ENCODE measurements around the gene ZBTB48. TPM values are rescaled to one million over a fixed set of nuclear protein-coding genes. Genes with fewer than 3 reads are reported as not detected.
A peak's percentile ranks its signal among the peaks of the same experiment; 100 is the strongest.

The ZBTB48 gene
- polyA plus RNA-seq, 4 donors: 27.9 to 42.0 (median 35.7) TPM

DNA sequence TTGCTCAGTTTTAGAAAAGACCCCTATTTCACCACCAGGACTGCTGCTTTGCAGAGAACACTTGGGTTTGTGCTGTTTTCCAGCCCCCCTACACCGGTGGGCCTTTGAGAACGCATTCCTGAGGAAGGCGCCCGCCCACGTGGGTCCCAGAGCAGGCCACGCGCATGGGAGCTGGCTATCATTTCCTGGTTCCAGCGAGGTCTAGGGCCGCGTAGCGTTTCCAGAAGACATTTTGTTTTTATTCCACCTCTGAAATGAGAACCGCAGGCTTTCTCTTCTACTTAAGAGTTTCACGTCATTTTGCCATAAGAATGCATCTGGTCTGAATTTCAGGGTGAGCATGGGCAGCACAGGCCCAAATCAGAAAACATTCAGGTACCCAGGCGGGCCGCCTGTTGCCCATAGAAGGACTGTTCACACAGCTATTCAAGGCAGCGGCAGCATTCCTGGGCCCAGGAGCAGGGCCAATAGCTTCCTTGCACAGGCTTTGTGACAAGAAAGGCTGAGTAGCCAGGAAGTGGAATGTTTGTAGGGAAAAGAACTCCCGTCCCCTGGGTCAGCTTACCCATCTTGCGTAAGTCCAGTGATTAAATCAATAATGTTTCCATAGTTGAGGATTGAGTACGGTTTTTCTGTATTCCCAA is 24.2 kb downstream of the ZBTB48 start:
- DNase-seq (ENCODE audit: low read depth in 4 of 4, low spot score in 2 of 4): peak in 1 of 4 donors; percentile 68

DNA sequence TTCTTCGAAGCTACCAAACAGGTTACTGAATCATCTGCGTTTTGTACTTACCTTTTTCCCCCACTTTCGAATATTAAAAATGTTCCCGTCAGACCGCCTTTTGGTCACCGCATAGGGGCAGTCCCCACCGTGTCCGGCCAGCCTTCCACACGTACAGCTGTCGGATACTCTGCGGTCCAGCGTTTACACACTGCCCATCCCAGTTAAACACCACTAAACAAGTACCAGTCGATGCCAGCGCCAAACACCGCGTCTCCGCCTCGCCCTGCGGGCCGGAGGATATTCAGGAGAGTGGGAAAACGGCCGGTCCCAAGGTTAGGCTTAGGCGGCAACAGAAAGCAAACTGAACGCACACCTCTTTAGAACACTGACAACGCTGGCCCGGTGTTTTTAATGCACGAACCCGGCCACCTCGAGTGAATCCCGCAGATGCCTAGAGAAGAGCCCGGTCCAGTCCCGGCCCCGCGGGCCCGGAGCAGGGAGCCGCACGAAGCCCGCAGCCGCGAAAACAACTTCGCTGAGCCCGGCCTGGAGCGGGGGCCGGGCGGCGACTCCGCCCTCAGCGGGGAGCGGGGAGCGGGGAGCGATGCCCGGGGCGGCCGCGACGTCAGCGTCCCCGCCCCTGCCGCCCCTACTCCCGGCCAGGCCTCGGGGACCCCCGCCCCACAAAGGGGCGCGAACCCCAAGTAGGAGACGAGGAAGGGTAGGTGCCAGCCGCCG is 33.0 kb downstream of the ZBTB48 start:
- peak in 1 of 4 donors; percentile 35 for DNase-seq (ENCODE audit: low read depth in 4 of 4, low spot score in 2 of 4)

DNA sequence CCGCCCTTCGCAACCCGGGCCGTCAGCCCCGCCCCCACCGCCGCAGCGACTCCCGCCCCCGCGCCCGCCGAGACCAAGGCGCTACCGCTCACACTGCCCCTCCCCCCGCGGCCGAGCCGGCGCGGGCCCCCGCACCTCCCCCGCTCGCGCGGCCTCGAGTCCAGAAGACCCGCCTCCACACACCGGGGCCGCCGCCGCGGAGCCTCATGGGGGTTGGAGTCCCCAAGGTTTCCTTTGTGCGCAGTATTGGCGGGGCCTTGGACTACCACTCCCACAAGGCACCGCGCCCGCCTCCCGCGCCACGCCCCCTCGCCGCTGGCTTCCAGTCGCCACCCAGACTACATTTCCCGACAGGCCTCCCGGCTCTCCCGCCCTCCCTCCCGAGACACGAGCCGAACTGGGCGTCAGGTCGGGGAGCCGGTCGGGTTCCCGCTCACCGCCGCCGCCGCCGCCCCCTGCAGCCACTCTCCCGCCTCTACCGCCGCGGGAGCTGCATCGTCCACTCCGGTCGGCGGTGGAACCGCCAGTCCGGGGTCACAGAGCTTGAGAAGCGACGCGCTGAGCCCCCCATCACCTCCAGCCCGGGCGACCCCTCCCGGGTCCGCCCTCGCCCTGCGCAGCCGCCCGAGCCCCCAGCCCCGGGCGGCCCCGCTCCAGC is 33.7 kb downstream of the ZBTB48 start, which contains the start of gene PHF13:
PHF13 (plus strand) TSS at position 371 of the 658 bp plus-strand sequence. CDS start 336 bp downstream, outside the sequence.
- peak in 3 of 4 donors; percentile 89 to 97 (median 96) for DNase-seq (ENCODE audit: low read depth in 4 of 4, low spot score in 2 of 4)

DNA sequence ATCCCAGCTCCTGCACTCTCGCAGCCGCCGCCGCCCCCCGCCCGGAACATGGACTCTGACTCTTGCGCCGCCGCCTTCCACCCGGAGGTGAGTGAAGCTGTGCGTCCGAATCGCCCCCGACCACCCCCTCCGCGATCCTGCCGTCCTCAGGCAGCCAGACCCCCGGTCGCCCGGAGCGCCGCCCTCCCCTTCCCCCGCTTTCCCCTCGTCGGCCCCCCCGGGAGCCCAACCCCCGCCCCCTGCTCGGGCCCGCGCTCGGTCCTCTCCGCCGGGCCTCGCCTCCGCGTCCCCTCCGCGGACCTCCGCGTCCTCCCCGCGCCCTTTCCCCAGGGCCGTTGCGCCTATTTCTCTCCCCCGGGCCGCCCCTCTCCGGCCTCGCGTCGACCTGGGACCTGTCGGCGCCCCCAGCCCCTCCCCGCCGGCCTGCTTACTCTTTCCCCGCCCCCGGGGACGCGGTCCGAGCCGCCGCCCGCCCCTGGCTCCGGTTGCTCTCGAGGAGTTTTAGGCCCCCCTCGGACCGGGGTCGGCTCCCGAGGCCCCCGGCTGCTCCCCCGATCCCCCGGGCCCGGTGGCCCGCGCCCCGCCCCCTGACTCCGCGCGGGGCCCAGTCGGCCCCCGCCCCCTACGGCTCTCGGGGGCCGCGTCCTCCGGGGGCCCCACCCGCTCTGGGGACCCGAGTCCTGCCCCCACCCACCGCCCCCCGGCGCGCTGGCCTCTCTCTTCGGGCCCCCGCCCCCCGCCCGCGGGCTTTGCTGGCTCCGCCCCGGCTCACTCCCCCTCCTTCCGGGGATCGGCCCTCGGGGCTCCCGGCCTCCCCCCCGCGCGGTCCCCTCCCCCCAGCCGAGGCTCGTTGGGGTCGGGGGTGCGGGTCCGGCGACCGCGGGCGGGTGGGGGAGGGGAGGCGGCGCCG is 34.5 kb downstream of the ZBTB48 start:
- DNase-seq (ENCODE audit: low read depth in 4 of 4, low spot score in 2 of 4): no peak

DNA sequence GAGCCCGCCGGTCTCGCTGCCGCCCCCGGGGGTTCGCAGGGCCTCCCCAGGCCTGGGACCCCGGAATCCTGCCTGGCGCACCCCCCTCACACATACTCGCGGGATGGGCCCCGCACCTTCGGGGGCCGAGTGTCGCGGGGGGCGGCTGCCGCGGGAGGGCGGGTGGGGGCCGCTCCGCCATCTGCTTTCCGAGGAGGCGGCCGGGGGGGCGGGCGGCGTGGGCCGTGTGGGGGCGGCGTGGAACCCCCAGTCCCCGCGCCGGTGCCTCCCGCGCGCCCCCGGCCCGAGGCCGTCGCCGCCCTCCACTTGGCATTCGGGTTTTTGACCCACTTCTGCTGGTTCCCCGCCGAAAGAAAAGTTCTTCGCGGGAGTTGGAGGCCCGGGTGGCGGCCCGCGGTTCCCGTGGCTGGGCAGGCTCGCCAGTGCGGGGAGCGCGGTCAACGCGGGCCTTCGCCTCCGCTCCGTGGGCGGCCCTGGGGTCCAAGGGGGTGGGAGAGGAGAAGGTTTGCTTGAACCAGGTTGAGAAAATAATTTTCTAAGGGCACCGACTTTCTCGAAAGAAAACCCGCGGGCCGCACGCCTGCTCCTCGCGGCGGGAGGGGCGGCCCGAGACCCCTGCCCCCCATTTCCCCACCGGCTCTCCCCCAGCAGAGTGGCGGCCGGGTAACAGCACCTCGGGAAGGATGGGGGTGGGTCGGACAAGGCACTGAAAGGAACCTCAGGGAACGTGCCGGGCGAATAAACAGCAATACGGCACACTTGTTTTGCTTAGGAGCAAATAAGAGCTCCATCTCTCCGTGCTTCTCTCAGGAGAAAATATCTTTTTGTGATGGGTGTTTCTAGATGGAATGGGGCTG is 35.4 kb downstream of the ZBTB48 start:
- no peak for DNase-seq (ENCODE audit: low read depth in 4 of 4, low spot score in 2 of 4)

DNA sequence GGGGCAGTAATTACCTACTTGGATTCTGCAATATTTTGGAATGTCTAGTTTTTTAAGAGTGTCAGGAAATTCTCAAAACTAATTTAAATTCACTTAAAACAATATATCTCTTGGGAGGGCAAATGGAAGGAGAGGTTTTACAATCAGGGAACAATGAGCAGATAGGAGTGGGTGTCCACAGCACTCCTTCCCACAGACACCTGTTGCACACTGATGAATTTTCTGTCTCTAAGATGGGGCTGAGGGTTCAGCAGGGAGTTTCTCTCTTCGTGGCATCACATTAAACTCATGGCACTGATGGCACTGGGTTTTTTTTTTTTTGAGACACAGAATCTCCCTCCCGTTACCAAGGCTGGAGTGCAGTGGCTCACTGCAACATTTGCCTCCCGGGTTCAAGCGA is 39.3 kb downstream of the ZBTB48 start:
- DNase-seq (ENCODE audit: low read depth in 4 of 4, low spot score in 2 of 4): no peak

DNA sequence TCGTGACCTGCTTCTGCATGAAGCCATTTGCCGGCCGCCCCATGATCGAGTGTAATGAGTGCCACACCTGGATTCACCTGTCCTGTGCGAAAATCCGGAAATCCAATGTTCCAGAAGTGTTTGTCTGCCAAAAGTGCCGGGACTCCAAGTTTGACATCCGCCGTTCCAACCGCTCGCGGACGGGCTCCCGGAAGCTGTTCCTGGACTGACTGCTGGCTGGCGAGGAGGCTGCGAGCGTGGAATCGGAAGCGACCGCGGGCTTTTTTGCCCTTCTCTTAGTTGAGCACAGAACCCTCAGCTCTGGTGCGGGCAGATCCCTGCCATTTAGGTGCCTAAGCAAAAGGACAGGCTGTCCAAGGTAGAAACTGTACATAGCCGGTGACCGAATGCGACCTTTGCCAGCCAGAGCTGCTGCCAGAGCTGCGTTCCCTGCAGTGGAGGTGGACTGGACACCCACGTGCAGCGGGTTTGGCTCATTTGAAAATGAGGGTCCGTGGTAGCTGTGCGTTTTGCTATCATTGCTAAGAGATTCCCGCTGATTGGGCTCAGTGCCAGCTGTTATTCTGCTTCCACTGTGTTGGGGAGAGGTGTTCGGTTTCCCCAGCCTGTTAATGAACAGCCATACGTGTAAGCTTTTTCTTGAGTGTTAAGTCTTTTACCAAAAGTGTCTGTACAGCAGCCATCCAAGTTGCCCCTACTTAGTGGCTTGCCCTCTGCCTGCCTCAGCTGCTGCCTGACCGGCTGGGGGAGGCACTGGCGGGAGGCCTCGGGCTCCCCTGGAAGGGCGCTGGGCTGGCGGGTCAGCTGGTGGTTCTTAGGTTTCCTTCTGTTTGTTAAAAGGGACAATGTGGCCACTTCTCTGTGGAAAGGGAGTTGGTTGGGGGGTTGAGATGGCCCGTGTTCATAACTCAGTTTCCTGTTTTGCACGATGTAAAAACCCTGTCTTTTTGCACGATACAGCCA is 41.9 kb downstream of the ZBTB48 start:
- no peak for DNase-seq (ENCODE audit: low read depth in 4 of 4, low spot score in 2 of 4)

DNA sequence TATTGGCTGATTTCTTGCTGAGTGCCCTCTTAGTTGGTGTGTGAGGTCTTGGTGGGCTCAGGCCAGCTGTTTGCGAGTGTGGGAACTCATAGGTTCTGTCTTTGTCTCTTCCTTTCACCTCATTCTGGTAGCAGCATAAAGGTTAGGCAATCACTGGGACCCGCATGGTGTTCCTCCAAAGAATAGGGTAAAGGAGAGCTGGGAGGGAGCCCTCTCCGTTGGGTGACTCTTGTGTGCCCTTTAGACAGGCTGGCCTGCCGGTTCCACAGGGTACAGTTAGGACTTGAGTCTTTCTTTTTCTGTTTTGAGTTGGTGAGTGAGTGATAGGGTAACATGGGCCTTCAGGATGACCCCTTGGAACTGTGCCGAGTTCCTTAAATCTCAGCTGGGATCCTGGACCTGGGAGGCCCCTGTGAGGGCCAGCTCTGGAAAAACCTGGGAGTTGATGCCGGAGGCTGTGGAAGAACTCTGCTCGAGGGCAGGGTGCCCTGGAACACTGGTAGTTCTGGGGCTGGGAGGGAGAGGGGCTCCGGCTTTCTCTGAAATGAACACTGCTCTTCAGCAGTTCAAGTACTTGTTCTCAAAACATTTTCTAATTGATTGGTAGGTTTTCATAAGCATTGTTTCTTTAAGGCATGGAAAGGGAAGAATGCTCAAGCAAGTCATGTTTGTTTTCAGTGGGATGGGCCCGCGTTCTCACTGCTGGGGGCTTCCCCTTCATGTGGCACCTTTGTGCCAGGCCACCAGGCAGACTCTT is 42.8 kb downstream of the ZBTB48 start:
- DNase-seq (ENCODE audit: low read depth in 4 of 4, low spot score in 2 of 4): no peak

DNA sequence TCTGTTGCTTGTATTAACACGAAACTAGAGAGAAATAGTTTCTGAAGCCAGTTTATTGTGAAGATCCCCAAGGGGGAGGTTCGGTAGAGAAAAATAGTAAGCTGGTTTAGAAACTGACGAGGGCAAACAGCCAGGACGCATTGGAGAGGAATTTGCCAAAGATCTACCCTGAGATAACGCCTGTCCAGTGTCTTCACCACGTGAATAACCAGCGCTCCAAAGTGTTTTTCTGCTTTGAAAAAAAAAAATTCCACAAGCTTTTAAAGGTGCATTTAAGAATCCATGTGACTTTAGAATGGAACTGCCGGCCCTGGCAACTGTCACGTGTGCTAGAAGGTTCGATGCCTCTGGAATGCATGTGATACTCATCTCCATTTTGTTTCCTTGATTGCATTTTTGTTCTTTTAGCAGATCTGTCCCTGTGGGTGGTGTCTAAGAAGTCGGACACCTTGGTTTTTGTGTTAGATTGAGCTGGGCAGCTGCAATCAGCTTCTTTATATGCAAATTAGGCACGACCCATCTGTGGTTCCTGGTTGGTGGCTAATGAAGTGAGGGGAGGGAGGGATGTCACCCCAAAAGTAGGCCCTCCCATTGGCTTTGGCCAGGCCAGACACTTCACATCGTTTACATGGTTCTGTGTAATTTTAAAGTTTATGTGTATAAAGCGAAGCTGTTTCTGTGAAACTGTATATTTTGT is 43.6 kb downstream of the ZBTB48 start:
- no peak for DNase-seq (ENCODE audit: low read depth in 4 of 4, low spot score in 2 of 4)

DNA sequence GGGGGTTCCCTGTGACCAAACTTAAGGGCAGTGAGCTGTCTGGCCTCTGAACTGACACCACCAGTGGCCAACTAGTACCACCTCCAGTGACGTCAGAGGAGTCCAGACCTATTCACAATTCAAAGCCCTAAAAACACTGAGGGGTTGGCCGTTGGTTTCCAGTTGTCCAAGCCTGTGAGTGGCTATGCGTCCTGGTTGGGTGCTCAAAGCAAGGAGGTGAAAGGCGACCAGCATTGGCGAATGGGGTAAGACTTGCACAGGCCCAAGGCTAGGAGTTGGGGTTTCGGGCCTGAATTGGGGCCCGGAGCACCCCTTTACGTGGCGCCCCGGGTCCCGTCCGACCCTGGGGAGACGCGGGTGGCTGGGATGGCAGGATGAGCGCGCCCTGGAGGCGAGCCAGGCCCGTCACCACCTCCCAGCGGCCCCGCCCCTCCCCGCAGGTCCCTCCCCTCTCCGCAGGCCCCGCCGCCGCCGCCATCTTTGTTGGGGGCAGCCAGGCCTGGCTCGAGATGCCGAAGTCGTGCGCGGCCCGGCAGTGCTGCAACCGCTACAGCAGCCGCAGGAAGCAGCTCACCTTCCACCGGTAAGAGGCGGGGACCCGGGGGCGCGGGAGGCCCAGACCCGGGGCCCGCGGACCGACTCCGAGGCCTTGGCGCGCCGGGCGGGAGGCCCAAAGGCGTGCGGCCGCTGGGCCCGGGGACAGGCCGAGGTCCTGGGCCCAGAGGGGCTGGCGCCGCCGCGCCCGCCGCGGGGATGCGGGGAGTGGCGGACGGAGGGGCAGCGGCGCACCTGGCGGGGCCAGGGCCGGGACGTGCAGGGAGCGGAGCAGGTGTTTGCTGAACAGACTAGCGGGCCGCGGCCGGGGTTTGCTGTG is 45.2 kb downstream of the ZBTB48 start, which contains the start of gene THAP3:
THAP3 (plus strand) TSS at position 159 of the 874 bp plus-strand sequence; CDS start at position 510, 351 bp downstream.
- peak in 1 of 4 donors; percentile 70 for DNase-seq (ENCODE audit: low read depth in 4 of 4, low spot score in 2 of 4)

DNA sequence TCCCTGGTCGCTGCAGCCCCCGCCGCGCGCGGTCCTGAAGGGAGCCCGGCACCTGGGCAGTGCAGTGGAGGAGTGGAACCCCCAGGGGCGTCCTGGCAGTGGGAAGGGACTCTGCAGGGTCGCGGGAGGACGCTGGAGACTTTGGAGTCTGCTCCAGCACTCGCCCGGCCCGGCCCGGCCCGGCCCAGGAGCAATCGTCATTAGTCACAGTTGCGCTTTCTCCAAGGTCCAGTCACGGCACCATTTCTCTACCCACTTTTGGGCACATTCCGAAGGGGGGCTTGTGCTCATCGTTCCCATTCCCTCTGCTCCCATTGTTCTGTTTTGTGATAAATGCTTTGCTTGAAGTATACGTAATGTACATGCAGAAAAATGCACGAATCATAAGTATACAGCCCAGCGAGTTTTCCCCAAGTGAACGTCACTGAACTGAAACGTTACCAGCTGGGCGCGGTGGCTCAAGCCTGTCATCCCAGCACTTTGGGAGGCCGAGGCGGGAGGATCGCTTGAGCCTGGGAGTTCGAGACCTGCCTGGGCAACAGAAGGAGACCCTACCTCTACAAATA is 45.9 kb downstream of the ZBTB48 start:
- no peak for DNase-seq (ENCODE audit: low read depth in 4 of 4, low spot score in 2 of 4)

DNA sequence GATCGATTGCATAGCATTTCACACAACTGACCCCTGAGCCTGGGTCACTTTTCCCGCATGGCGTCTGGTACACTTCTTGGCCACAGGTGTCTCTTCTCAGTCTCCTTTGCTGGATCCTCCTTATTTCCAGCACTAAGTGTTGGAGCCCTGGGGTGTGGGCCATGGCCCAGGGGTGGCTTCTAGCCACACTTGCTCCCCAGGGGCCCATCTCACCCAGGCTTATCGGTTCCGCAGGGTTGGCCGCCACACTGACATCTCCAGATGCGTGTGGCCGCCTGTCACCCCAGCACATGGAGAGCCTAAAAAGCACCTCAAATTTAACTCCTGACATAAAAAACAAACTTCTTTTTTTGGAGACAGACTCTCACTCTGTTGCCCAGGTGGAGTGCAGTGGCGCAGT is 47.2 kb downstream of the ZBTB48 start:
- no peak for DNase-seq (ENCODE audit: low read depth in 4 of 4, low spot score in 2 of 4)

DNA sequence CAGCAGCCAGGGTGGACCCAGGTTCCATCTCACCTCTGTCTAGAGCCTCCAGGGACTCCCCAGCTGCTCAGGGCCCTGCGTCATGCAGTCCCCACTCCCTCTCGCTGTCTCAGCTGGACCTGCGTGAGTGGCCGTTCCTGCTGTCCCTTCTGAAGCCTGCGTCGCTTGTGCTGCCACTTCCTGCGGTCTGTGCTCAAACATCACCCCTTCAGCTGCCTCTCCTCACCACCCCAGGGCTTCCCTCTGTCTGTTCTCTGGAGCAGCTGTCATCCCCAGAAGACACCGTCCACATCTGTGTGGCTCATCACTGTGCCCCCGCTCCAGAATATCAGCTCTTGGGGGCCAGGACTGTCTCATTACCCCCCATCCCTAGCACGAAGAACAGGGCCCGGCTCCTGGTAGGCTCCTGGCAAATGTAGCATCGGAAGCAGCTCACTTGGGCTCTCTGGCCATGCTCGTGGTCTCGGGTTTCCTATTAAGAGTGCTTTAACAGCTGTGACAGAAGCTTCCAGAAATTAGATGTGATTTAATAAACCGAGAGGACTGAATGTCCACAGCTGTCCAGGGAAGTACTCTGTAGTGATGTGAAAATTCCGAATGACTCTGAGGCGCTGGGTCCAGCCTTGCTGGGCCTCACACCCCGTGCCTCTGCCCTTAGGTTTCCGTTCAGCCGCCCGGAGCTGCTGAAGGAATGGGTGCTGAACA is 48.2 kb downstream of the ZBTB48 start:
- no peak for DNase-seq (ENCODE audit: low read depth in 4 of 4, low spot score in 2 of 4)

DNA sequence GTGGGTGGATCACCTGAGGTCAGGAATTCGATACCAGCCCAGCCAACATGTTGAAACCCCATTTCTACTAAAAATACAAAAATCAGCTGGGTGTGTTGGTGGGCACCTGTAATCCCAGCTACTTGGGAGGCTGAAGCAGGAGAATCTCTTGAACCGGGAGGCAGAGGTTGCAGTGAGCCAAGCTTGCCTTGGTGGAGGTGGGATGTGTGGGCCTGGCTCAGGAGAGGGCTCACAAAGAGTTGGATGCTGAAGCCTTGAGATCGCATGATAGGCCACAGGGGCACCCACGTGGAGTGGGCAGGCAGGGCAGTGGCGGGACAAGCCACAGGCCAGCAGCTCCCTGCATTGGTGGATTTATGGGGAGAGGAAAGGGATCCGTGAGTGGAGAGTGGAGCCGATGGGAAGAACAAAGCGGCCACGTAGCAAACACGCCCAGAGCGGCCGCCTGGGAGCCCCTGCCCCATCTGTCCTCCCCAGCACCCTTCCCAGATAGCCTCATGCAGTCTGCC is 49.2 kb downstream of the ZBTB48 start:
- no peak for DNase-seq (ENCODE audit: low read depth in 4 of 4, low spot score in 2 of 4)

DNA sequence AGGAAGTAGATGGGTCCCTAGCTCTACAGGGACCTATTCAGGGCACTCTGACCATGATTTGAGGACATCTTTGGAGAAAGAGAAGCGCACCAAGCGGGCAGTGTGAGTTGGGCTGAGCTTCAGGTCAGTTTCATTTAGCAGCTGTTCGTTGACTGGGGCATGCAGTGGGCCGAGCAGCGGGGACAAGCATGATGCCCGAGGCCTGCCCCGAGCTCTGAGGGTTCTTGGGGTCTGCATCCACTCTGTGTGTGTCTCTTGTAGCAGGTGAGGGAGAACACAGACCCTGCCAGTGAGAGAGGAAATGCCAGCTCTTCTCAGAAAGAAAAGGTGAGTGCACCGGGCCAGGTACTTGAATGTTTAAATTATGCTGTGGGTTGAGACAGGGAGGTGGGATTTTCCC is 50.2 kb downstream of the ZBTB48 start:
- DNase-seq (ENCODE audit: low read depth in 4 of 4, low spot score in 2 of 4): no peak

Measured in left renal cortex interstitium (tissue), 4 donors.